A172 (cell line): ENCODE data around the gene TMEM164. TPM values are rescaled to one million over a fixed set of nuclear protein-coding genes. Genes with fewer than 3 reads are reported as not detected.

Experiments used
- DNase-seq: peaks from one replicate; pipeline ENCODE4 v3.0.0-alpha.2; 2015; ENCODE audit warnings: low spot score
- total RNA-seq: library from RNA; depleted of rRNA; stranded (reverse); fragments of >200 nt; shearing (Covaris generic); gene quantifications from 2 replicates; pipeline ENCODE4 v1.2.3, GENCODE V29; 2014

The TMEM164 gene
- total RNA-seq, 1 experiment from 2014 or later = 9.6 TPM

GRCh38 chrX:110081320-110081719, 78.4 kb downstream of the TMEM164 start:
- no peak for DNase-seq

- no peak for DNase-seq
Observed at GRCh38 chrX:110081740-110082139, 78.8 kb downstream of the TMEM164 start.

GRCh38 chrX:110082161-110082560, 79.2 kb downstream of the TMEM164 start:
- no peak for DNase-seq

GRCh38 chrX:110086162-110086915, 83.4 kb downstream of the TMEM164 start:
- DNase-seq = peak; percentile 0

GRCh38 chrX:110086916-110087484, 84.1 kb downstream of the TMEM164 start:
- peak; percentile 75 for DNase-seq

- peak; percentile 80 for DNase-seq
Observed at GRCh38 chrX:110087485-110088356, 84.8 kb downstream of the TMEM164 start.

- peak; percentile 10 for DNase-seq
Observed at GRCh38 chrX:110089656-110090403, 86.9 kb downstream of the TMEM164 start.

- DNase-seq = no peak
Observed at GRCh38 chrX:110097920-110098319, 95.0 kb downstream of the TMEM164 start.

- DNase-seq = no peak
Observed at GRCh38 chrX:110103344-110103743, 100.4 kb downstream of the TMEM164 start.

GRCh38 chrX:110104078-110104477, 101.2 kb downstream of the TMEM164 start:
- no peak for DNase-seq

- DNase-seq = no peak
Observed at GRCh38 chrX:110108381-110108821, 105.5 kb downstream of the TMEM164 start.

GRCh38 chrX:110114260-110114776, 111.4 kb downstream of the TMEM164 start:
- no peak for DNase-seq

GRCh38 chrX:110116066-110116980, 113.4 kb downstream of the TMEM164 start:
- no peak for DNase-seq

GRCh38 chrX:110118530-110118929, 115.6 kb downstream of the TMEM164 start:
- DNase-seq = no peak

GRCh38 chrX:110119480-110119879, 116.6 kb downstream of the TMEM164 start:
- DNase-seq = no peak

- no peak for DNase-seq
Observed at GRCh38 chrX:110120025-110120424, 117.1 kb downstream of the TMEM164 start.

- DNase-seq = no peak
Observed at GRCh38 chrX:110123331-110123782, 120.4 kb downstream of the TMEM164 start.

GRCh38 chrX:110125446-110126162, 122.7 kb downstream of the TMEM164 start:
- no peak for DNase-seq

GRCh38 chrX:110131031-110131430, 128.1 kb downstream of the TMEM164 start:
- no peak for DNase-seq
